Measurements from ENCODE around the gene NRG3. TPM values are rescaled to one million over a fixed set of nuclear protein-coding genes. Genes with fewer than 3 reads are reported as not detected.

The NRG3 gene
- total and polyA plus RNA-seq, 2 of the 8 experiments (the other 6 are each of a cell fraction or from before 2014, with no cell fraction given): 4.2 to 5.0 TPM

- TF ChIP-seq CHD7 (IDR thresholded peaks at IDR 0.05; ENCODE audit: insufficient replicate concordance, low read length): no peak
- TF ChIP-seq YY1 (IDR thresholded peaks at IDR 0.05; ENCODE audit: low read depth, low read length): no peak
- TF ChIP-seq PHF8 (conservative IDR thresholded peaks at IDR 0.05; ENCODE audit: low read depth, low read length): no peak
- TF ChIP-seq MAFK (IDR thresholded peaks at IDR 0.05; ENCODE audit: low read depth, low read length): no peak
- TF ChIP-seq CBX5 (IDR thresholded peaks at IDR 0.05; ENCODE audit: low read depth, low read length): no peak
- no peak for TF ChIP-seq HDAC2 (IDR thresholded peaks at IDR 0.05; ENCODE audit: borderline replicate concordance in 1 of 2, low read depth in 2 of 2, low read length in 2 of 2)
- no peak for TF ChIP-seq RFX5 (IDR thresholded peaks at IDR 0.05; ENCODE audit: borderline replicate concordance, low read depth, low read length)
- no peak for TF ChIP-seq BACH1 (IDR thresholded peaks at IDR 0.05; ENCODE audit: low read length)
- TF ChIP-seq POU5F1 (IDR thresholded peaks at IDR 0.05; ENCODE audit: low read depth, low read length): no peak
- no peak for TF ChIP-seq SIN3A (conservative IDR thresholded peaks at IDR 0.05 in 1 of 2, IDR thresholded peaks at IDR 0.05 in 1 of 2; ENCODE audit: low read depth in 1 of 2, low read length in 2 of 2)
- no peak for TF ChIP-seq TAF1 (IDR thresholded peaks at IDR 0.05; ENCODE audit: low read depth, low read length)
Measured at GRCh38 chr10:82144153-82144552, 269.2 kb downstream of the NRG3 start (continued).
